HepG2 (cell line): ENCODE measurements around the gene RNF25. TPM values are rescaled to one million over a fixed set of nuclear protein-coding genes. Genes with fewer than 3 reads are reported as not detected.
A peak's percentile ranks its signal among the peaks of the same experiment; 100 is the strongest.

Source experiments
- ATF3 ChIP-seq: sonication (generic); formaldehyde crosslinking; IDR thresholded peaks from 2 replicates; pipeline ENCODE4 v1.4.0; 2020; ENCODE audit warnings: missing genetic modification reagents
- CBFB ChIP-seq: sonication (generic); formaldehyde crosslinking; IDR thresholded peaks from 2 replicates; pipeline ENCODE4 v1.4.0; 2020; ENCODE audit warnings: missing genetic modification reagents
- CREB1 ChIP-seq, 2 experiments: fragments of 450-650 bp in 1 of 2; IDR thresholded peaks; 2 replicates each; pipeline ENCODE4 v1.6.1; 2016 to 2017; ENCODE audit warnings: control low read depth in 1 of 2, mild to moderate bottlenecking in 1 of 2, missing compliant biosample characterization in 1 of 2, missing genetic modification characterization in 1 of 2
- GPBP1L1 ChIP-seq: sonication (generic); formaldehyde crosslinking; IDR thresholded peaks from 2 replicates; pipeline ENCODE4 v1.5.0; 2020; ENCODE audit warnings: mild to moderate bottlenecking, missing genetic modification reagents
- NFKBIZ ChIP-seq: IDR thresholded peaks from 2 replicates; pipeline ENCODE4 v1.6.1; 2018; ENCODE audit warnings: missing genetic modification reagents, missing compliant biosample characterization
- RXRA ChIP-seq: sonication (generic); formaldehyde crosslinking; IDR thresholded peaks from 2 replicates; pipeline ENCODE4 v1.5.1; 2020; ENCODE audit warnings: missing genetic modification reagents
- SRF ChIP-seq: IDR thresholded peaks from 2 replicates; pipeline ENCODE4 v1.6.1; 2011; ENCODE audit warnings: mild to moderate bottlenecking, low read depth, low read length, moderate library complexity
- SSRP1 ChIP-seq: IDR thresholded peaks from 2 replicates; pipeline ENCODE4 v1.6.1; 2016; ENCODE audit warnings: control low read depth
- THAP8 ChIP-seq: sonication (generic); formaldehyde crosslinking; IDR thresholded peaks from 2 replicates; pipeline ENCODE4 v1.5.1; 2020; ENCODE audit warnings: missing genetic modification reagents, mild to moderate bottlenecking, borderline replicate concordance
- ZBTB42 ChIP-seq: sonication (generic); formaldehyde crosslinking; IDR thresholded peaks from 2 replicates; pipeline ENCODE4 v1.5.0; 2020; ENCODE audit warnings: mild to moderate bottlenecking, missing genetic modification reagents
- ZFP41 ChIP-seq: sonication (generic); formaldehyde crosslinking; IDR thresholded peaks from 2 replicates; pipeline ENCODE4 v1.4.0; 2020; ENCODE audit warnings: mild to moderate bottlenecking, missing genetic modification reagents, borderline replicate concordance
- ZNF280D ChIP-seq: sonication (generic); formaldehyde crosslinking; IDR thresholded peaks from 2 replicates; pipeline ENCODE4 v1.5.1; 2020; ENCODE audit warnings: mild to moderate bottlenecking, missing genetic modification reagents
- ZNF672 ChIP-seq: sonication (generic); formaldehyde crosslinking; IDR thresholded peaks from 2 replicates; pipeline ENCODE4 v1.8.1; 2022; ENCODE audit warnings: missing genetic modification reagents
- ZNF772 ChIP-seq: sonication (generic); formaldehyde crosslinking; IDR thresholded peaks from 2 replicates; pipeline ENCODE4 v1.5.0; 2020; ENCODE audit warnings: mild to moderate bottlenecking, missing genetic modification reagents
- polyA plus RNA-seq, 8 experiments: library from polyadenylated mRNA; depleted of rRNA in 3 of 8; stranded (reverse) in 7 of 8; unstranded in 1 of 8; fragments of >200 nt; fragmentation: Illumina TruSeq in 4 of 8; extraction: Trizol in 4 of 8; gene quantifications; 2 replicates each; pipeline versions ENCODE4 v1.2.1 to v1.2.3, GENCODE V29; 2011 to 2016; ENCODE audit warnings: low read depth in 4 of 8, missing spikeins in 1 of 8, mixed read lengths in 1 of 8; ENCODE audit not compliant: insufficient read depth in 1 of 8
- total RNA-seq, 5 experiments: library from RNA; depleted of rRNA; stranded (reverse); fragments of >200 nt; fragmentation: Illumina TruSeq; extraction: Trizol; gene quantifications; 2 replicates each; pipeline ENCODE4 v1.2.3, GENCODE V29; 2016; ENCODE audit warnings: low read depth in 1 of 5
- TF ChIP-seq, protein P1 (sequence below): IDR thresholded peaks from 2 replicates; pipeline ENCODE4 v1.6.1; 2012; ENCODE audit warnings: low read length, improper control_type of control experiment
- TF ChIP-seq, protein P2 (sequence below): sonication (generic); formaldehyde crosslinking; IDR thresholded peaks from 2 replicates; pipeline ENCODE4 v1.4.0; 2020; ENCODE audit warnings: missing genetic modification reagents
- TF ChIP-seq, protein P3 (sequence below): sonication (generic); formaldehyde crosslinking; IDR thresholded peaks from 2 replicates; pipeline ENCODE4 v1.8.0; 2022; ENCODE audit warnings: mild to moderate bottlenecking, missing genetic modification reagents, moderate library complexity

Gene RNF25
- total and polyA plus RNA-seq, 2 of the 13 experiments (the other 11 are each of a cell fraction or from before 2014, with no cell fraction given): 37.0 to 87.6 TPM

DNA sequence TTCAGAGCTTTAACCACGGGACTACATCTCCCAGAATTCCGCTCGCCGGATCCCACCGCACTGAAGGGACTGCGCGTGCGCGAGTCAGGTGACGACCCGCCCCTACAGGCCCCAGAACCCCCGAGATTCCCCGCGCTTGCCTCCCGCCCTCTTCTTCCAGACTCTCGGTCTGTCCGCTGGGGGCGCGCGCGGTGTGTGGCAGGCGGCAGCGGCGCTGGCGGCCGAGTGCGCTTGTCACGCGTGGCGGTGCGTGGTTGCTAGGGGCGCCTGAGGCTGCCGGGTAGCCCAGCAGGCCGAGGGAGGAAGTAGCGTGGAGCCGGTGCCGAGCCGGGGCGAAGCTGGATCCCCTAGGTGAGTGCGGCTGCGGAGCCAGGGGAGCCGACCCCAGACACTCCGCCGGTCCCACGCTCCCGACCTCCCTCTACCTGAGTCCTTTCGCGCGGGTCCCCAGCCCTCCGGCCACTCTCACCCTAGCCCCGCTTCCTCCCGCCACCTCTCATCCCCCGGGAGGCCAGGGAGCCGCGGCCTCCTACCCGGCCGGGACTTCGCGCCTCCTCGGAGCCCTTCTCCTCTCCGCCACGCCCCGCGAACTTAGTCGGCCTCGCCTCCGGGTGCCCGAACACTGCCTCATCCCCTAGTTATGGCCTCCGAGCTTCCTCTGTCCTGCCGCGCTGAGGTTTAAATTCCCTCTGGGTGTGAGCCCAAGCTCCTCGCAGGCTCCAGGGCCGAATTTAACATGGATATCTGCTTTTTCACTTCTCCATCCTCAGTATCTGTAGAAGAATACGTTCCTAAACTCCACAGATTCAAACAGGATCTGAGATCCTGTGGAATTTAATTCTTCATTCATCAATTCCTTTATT lies 39.1 kb upstream of the RNF25 start, which contains the start of gene TTLL4 (continued):
- TF ChIP-seq THAP8 (CRISPR knock-in tag) (no peak; the same call in 1 of the 2 replicates), CBFB (CRISPR knock-in tag) (peak; percentile 81; the same call in 1 of the 2 replicates), ATF3 (CRISPR knock-in tag) (peak; percentile 61), ZNF672 (CRISPR knock-in tag) (0 out of 2 replicates have a peak, but pooled peaks have one; percentile 74), GPBP1L1 (CRISPR knock-in tag) (no peak), ZNF280D (peak; percentile 73), ZFP41 (CRISPR knock-in tag) (peak; percentile 71; the same call in 1 of the 2 replicates), SSRP1 (CRISPR knock-in tag) (no peak; the same call in 1 of the 2 replicates), SRF (no peak), ZBTB42 (peak; percentile 3; the same call in 1 of the 2 replicates), ZNF772 (CRISPR knock-in tag) (peak; percentile 98), RXRA (peak; percentile 85), NFKBIZ (CRISPR knock-in tag) (0 out of 2 replicates have a peak, but pooled peaks have one; percentile 48), CREB1 (IDR thresholded peaks at IDR 0.05) (peak; percentile 65), CREB1 (CRISPR knock-in tag; IDR thresholded peaks at IDR 0.05) (no peak)
- TF ChIP-seq, protein P1, sequence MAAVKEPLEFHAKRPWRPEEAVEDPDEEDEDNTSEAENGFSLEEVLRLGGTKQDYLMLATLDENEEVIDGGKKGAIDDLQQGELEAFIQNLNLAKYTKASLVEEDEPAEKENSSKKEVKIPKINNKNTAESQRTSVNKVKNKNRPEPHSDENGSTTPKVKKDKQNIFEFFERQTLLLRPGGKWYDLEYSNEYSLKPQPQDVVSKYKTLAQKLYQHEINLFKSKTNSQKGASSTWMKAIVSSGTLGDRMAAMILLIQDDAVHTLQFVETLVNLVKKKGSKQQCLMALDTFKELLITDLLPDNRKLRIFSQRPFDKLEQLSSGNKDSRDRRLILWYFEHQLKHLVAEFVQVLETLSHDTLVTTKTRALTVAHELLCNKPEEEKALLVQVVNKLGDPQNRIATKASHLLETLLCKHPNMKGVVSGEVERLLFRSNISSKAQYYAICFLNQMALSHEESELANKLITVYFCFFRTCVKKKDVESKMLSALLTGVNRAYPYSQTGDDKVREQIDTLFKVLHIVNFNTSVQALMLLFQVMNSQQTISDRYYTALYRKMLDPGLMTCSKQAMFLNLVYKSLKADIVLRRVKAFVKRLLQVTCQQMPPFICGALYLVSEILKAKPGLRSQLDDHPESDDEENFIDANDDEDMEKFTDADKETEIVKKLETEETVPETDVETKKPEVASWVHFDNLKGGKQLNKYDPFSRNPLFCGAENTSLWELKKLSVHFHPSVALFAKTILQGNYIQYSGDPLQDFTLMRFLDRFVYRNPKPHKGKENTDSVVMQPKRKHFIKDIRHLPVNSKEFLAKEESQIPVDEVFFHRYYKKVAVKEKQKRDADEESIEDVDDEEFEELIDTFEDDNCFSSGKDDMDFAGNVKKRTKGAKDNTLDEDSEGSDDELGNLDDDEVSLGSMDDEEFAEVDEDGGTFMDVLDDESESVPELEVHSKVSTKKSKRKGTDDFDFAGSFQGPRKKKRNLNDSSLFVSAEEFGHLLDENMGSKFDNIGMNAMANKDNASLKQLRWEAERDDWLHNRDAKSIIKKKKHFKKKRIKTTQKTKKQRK: no peak
- TF ChIP-seq, protein P2, sequence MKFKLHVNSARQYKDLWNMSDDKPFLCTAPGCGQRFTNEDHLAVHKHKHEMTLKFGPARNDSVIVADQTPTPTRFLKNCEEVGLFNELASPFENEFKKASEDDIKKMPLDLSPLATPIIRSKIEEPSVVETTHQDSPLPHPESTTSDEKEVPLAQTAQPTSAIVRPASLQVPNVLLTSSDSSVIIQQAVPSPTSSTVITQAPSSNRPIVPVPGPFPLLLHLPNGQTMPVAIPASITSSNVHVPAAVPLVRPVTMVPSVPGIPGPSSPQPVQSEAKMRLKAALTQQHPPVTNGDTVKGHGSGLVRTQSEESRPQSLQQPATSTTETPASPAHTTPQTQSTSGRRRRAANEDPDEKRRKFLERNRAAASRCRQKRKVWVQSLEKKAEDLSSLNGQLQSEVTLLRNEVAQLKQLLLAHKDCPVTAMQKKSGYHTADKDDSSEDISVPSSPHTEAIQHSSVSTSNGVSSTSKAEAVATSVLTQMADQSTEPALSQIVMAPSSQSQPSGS (CRISPR knock-in tag): peak; percentile 88; the same call in 1 of the 2 replicates
- TF ChIP-seq, protein P3, sequence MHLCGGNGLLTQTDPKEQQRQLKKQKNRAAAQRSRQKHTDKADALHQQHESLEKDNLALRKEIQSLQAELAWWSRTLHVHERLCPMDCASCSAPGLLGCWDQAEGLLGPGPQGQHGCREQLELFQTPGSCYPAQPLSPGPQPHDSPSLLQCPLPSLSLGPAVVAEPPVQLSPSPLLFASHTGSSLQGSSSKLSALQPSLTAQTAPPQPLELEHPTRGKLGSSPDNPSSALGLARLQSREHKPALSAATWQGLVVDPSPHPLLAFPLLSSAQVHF (CRISPR knock-in tag): peak; percentile 54; the same call in 1 of the 2 replicates
